ENCODE results near the gene SETDB1.

DNA sequence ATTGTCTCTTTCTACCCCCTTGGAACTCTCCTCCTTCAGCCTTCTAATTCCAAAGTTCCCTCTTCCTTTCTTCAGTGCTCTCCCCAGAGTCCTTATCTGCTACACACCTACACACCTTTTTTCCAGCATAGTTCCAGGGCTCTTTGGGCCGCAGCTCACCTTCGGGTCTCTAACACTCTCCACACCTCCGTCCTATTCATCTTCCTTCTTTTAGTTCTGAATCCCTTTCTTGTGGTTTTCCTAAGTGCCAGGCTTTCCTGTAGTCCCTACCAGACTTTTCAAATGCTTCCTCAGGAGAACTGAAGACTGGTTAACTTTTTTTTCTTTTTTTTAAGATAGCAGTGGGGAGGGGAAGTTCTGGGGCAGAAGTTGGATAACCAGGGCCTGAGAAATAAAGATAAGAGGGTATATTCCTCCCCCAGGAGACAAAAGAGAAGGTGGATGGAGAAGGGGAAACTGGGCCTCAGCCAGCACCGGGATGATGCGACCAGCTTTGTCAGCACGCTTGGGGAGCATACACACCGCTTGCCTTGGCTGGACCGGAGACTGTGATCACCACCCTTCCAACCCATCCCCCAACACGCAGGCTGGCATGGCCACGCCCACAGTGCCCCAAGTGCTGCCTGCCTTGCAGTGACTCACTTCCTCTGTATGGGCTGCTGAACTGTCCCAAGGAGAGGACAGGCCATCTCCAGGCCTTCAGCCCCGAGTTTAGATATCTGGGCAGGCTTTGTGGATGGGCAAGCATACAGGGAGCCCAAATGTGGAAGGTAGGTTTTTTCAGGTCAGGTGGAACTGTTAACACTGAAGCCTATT, 50.9 kb downstream of the SETDB1 start:
- TF ChIP-seq POLR2AphosphoS5 (IDR thresholded peaks at IDR 0.05) (peak; percentile 7), POLR2A (IDR thresholded peaks at IDR 0.05) (peak; percentile 29)
- TF ChIP-seq, protein P1, sequence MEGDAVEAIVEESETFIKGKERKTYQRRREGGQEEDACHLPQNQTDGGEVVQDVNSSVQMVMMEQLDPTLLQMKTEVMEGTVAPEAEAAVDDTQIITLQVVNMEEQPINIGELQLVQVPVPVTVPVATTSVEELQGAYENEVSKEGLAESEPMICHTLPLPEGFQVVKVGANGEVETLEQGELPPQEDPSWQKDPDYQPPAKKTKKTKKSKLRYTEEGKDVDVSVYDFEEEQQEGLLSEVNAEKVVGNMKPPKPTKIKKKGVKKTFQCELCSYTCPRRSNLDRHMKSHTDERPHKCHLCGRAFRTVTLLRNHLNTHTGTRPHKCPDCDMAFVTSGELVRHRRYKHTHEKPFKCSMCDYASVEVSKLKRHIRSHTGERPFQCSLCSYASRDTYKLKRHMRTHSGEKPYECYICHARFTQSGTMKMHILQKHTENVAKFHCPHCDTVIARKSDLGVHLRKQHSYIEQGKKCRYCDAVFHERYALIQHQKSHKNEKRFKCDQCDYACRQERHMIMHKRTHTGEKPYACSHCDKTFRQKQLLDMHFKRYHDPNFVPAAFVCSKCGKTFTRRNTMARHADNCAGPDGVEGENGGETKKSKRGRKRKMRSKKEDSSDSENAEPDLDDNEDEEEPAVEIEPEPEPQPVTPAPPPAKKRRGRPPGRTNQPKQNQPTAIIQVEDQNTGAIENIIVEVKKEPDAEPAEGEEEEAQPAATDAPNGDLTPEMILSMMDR (IDR thresholded peaks at IDR 0.05): no peak

Measured in prostate gland (tissue), 2 donors.